Fibroblast of lung (primary cell): ENCODE data around the gene SLC43A1. TPM values are rescaled to one million over a fixed set of nuclear protein-coding genes. Genes with fewer than 3 reads are reported as not detected.

Source experiments
- DNase-seq, 2 donors: peaks; one replicate each; pipeline versions ENCODE4 v3.0.0 to v3.0.0-alpha.2; 2010; ENCODE audit warnings: low read depth in 2 of 2
- H2AFZ ChIP-seq: 2 replicates; pipeline ENCODE4 v1.5.1; 2012; ENCODE audit warnings: low read length, control low read depth, inconsistent platforms
- H3K27ac ChIP-seq: 2 replicates; pipeline ENCODE4 v1.5.1; 2011; ENCODE audit warnings: low read length, control low read depth; ENCODE audit not compliant: insufficient read depth
- H3K27me3 ChIP-seq: 2 replicates; pipeline ENCODE4 v1.5.1; 2011; ENCODE audit warnings: mild to moderate bottlenecking, low read length; ENCODE audit not compliant: control insufficient read depth, insufficient read depth
- H3K36me3 ChIP-seq: 2 replicates; pipeline ENCODE4 v1.5.1; 2011; ENCODE audit warnings: low read length; ENCODE audit not compliant: control insufficient read depth, insufficient read depth
- H3K4me1 ChIP-seq: 2 replicates; pipeline ENCODE4 v1.5.1; 2011; ENCODE audit warnings: low read length; ENCODE audit not compliant: control insufficient read depth, insufficient read depth; ENCODE audit errors: extremely low read depth
- H3K4me2 ChIP-seq: 2 replicates; pipeline ENCODE4 v1.5.1; 2011; ENCODE audit warnings: low read length, control low read depth; ENCODE audit not compliant: insufficient read depth; ENCODE audit errors: extremely low read depth
- H3K4me3 ChIP-seq, 4 experiments: fragments of 200-600 bp in 1 of 4; sonication (generic) in 1 of 4; replicated peaks in 1 of 4; 2 replicates each; pipeline ENCODE4 v1.5.1; 2011 to 2016; ENCODE audit warnings: low read length in 4 of 4, low read depth in 3 of 4, mild to moderate bottlenecking in 3 of 4, control low read depth in 2 of 4, inconsistent platforms in 1 of 4, mixed read lengths in 1 of 4; ENCODE audit not compliant: insufficient read depth in 1 of 4; ENCODE audit errors: control extremely low read depth in 1 of 4
- H3K79me2 ChIP-seq: 2 replicates; pipeline ENCODE4 v1.5.1; 2012; ENCODE audit warnings: mild to moderate bottlenecking, low read length, inconsistent platforms; ENCODE audit not compliant: control insufficient read depth, insufficient read depth
- H3K9ac ChIP-seq: 2 replicates; pipeline ENCODE4 v1.5.1; 2011; ENCODE audit warnings: mild to moderate bottlenecking, low read length, control low read depth; ENCODE audit not compliant: insufficient read depth
- H3K9me3 ChIP-seq: 2 replicates; pipeline ENCODE4 v1.5.1; 2012; ENCODE audit warnings: low read depth, low read length; ENCODE audit not compliant: control insufficient read depth, insufficient read depth
- H4K20me1 ChIP-seq: 2 replicates; pipeline ENCODE4 v1.5.1; 2011; ENCODE audit warnings: low read length; ENCODE audit not compliant: control insufficient read depth, insufficient read depth; ENCODE audit errors: extremely low read depth
- CTCF ChIP-seq, 2 donors: IDR thresholded peaks in 1 of 2; conservative IDR thresholded peaks in 1 of 2; 1 replicate in 1 of 2; 2 replicates in 1 of 2; pipeline ENCODE4 v1.5.1; 2011 to 2012; ENCODE audit warnings: low read length in 2 of 2, control low read depth in 1 of 2, inconsistent platforms in 1 of 2, low read depth in 1 of 2, mild to moderate bottlenecking in 1 of 2
- EZH2 ChIP-seq: IDR thresholded peaks from 2 replicates; pipeline ENCODE4 v1.5.1; 2012; ENCODE audit warnings: low read length, control low read depth, mild to moderate bottlenecking; ENCODE audit errors: missing control alignments
- polyA plus RNA-seq, 2 donors: library from polyadenylated mRNA; depleted of rRNA in 1 of 2; stranded (reverse) in 1 of 2; unstranded in 1 of 2; fragments of >200 nt; gene quantifications; 2 replicates each; pipeline ENCODE4 v1.2.1, GENCODE V29; 2011 to 2012; ENCODE audit warnings: missing spikeins in 1 of 2
- total RNA-seq: library from RNA; depleted of rRNA; stranded (reverse); fragments of >200 nt; gene quantifications from 2 replicates; pipeline ENCODE4 v1.2.1, GENCODE V29; 2014

The SLC43A1 gene
- total and polyA plus RNA-seq, 2 donors (not counting 1 experiment from before 2014, with no cell fraction given), result 13.2 to 19.8 TPM

DNA sequence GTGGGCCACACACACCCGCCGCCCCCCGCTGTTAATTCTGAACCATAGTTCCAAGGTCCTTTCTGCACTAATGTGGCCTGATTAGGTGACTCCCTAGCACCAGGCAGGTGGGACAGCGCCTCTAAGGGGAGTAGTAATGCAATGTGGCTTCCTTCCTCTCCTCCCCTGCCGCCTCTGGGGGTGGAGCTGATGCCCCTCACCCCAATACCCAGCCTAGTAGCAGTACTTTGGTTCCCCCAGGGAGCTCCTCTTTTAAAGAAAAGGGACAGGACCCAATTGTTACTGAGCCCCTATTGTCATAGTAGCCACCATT lies 40.7 kb downstream of the SLC43A1 start:
- Histone ChIP-seq H3K4me1 (peaks cover 4% of the 10 kb centered on the region), H3K79me2 (no peaks in the 10 kb centered on the region), H4K20me1 (no peaks in the 10 kb centered on the region), H3K9me3 (no peaks in the 10 kb centered on the region), H3K4me2 (no peak overlapping the region), H2AFZ (no peak overlapping the region), H3K9ac (no peak overlapping the region), H3K36me3 (no peaks in the 10 kb centered on the region), H3K27ac (no peak overlapping the region), H3K4me3 (no peak overlapping the region), H3K27me3 (peaks cover 11% of the 10 kb centered on the region)
- TF ChIP-seq CTCF (conservative IDR thresholded peaks at IDR 0.05 in 1 of 2, IDR thresholded peaks at IDR 0.05 in 1 of 2; ENCODE audit: low read depth in 1 of 2, low read length in 2 of 2), result no peak
- no peak for TF ChIP-seq EZH2
- DNase-seq, result no peak

- no peaks in the 10 kb centered on the region for H3K9me3 ChIP-seq
- peaks cover 4% of the 10 kb centered on the region for H3K4me1 ChIP-seq
- H2AFZ ChIP-seq, result no peak overlapping the region
- TF ChIP-seq CTCF (conservative IDR thresholded peaks at IDR 0.05 in 1 of 2, IDR thresholded peaks at IDR 0.05 in 1 of 2; ENCODE audit: low read depth in 1 of 2, low read length in 2 of 2) (no peak), EZH2 (no peak)
- H3K9ac ChIP-seq, result no peak overlapping the region
- peak in 1 of 2 donors; percentile 37 for DNase-seq
- H4K20me1 ChIP-seq, result no peaks in the 10 kb centered on the region
- peaks cover 11% of the 10 kb centered on the region for H3K27me3 ChIP-seq
- no peak overlapping the region for H3K27ac ChIP-seq
- no peak overlapping the region for H3K4me2 ChIP-seq
- H3K36me3 ChIP-seq, result no peaks in the 10 kb centered on the region
- H3K4me3 ChIP-seq, result no peak overlapping the region
- H3K79me2 ChIP-seq, result no peaks in the 10 kb centered on the region
These were observed 41.3 kb downstream of the SLC43A1 start for GRCh38 chr11:57474017-57474802.

DNA sequence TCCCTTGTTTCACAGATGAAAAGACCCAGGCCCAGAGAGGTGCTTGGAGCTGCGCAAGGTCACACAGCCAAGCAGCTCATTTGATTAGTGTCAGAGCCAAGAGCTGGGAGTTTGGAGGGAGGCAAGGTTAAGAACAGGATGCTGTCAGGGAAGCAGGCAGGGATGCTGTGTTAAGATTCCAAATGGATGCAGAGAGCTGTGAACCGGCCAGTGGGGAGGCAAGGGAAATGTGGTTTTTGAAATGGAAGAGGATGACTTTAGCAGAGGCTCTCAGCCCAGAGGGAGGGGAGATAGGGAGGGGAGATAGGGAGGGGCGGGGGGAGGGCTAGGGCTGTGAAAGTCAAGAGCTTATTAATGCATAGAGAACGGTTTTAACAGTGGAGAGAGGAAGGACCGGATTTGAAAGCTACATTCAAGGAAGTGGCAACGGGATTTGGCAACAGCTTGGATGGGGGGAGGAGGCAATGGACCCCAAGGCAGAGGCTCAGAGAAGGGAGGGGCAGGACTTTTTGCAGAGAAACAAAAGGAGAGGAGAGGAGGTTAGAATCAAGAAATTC lies 42.1 kb downstream of the SLC43A1 start:
- no peaks in the 10 kb centered on the region for H3K36me3 ChIP-seq
- H2AFZ ChIP-seq, result no peak overlapping the region
- DNase-seq, result no peak
- no peak overlapping the region for H3K9ac ChIP-seq
- H3K79me2 ChIP-seq, result no peaks in the 10 kb centered on the region
- H4K20me1 ChIP-seq, result no peaks in the 10 kb centered on the region
- no peak overlapping the region for H3K27ac ChIP-seq
- no peak overlapping the region for H3K4me2 ChIP-seq
- H3K27me3 ChIP-seq, result peaks cover 11% of the 10 kb centered on the region
- peaks cover 4% of the 10 kb centered on the region for H3K4me1 ChIP-seq
- TF ChIP-seq CTCF (conservative IDR thresholded peaks at IDR 0.05 in 1 of 2, IDR thresholded peaks at IDR 0.05 in 1 of 2; ENCODE audit: low read depth in 1 of 2, low read length in 2 of 2), result no peak
- no peak for TF ChIP-seq EZH2
- no peak overlapping the region for H3K4me3 ChIP-seq
- H3K9me3 ChIP-seq, result no peaks in the 10 kb centered on the region
